Measurements from ENCODE around the gene KLF18.
"Not testable (repeated sequence)": the region's sequence is repeated elsewhere in the genome, so short reads cannot be mapped to it uniquely, and the experiment has no call there.

KLF18 gene

DNA sequence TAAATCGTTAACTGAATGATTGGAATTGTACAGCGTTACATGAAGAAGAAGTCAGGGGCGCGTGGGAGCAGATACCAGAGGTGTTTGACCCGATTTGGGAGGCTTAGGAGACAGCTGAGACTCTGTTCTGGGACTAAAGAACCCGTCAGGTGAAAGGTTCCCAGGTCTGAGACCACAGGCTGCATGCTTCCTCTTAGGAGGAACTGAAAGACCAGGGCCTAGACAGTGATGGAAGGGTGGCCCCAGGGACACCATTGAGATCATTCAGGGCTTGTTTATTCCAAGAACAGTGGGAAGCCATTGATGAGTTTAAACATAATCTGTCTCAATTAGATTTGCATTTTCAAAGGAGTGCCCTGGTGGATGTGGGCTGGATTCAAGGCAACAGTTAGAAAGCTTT, 21.9 kb downstream of the KLF18 start:
- DNase-seq: peak; percentile 21

DNA sequence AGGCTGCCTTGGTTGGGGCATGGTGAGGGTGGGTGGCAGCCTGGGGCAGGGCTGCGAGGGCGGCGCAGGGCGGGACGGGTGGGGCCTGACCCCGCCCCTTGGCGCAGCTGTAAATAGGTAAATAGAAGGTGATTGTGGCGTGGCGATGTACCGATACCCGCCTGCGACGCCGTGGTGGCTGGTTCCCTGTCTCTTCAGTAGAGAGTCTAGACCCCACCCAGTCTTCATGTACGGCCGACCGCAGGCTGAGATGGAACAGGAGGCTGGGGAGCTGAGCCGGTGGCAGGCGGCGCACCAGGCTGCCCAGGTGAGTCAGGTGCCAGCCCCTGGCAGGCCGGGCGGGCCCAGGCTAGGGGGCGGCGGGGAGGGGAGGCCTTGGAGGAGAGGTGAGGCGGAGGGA, 22.7 kb downstream of the KLF18 start, which contains the start of gene KLF17:
TSS of gene KLF17 (plus strand) at position 140 of the 400 bp plus-strand sequence. CDS start at position 227, 87 bp downstream.
- no peak for DNase-seq

GRCh38 chr1:44117272-44117671, 24.2 kb downstream of the KLF18 start:
- DNase-seq: not testable (repeated sequence)

- no peak for DNase-seq
Measured at GRCh38 chr1:44114098-44114497, 27.3 kb downstream of the KLF18 start.

- DNase-seq: no peak
Measured at GRCh38 chr1:44113095-44113609, 28.3 kb downstream of the KLF18 start.

DNA sequence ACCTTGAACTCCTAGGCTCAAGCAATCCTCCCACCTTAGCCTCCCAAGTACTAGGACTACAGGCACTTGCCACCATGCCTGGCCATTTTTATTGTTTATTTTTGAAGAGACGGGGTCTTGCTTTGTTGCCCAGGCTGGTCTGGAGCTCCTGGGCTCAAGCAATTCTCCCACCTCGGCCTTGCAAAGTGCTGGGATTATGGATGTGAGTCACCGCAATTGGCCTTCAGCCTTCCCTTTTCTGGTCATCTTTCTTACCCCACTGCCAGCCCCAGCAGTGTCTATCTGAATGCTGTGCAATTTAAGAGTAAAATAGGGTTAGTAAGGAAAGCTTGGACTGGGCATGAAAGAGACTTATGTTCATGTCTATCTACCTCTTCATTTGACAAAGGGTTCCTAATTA, 28.9 kb downstream of the KLF18 start:
- no peak for DNase-seq

DNA sequence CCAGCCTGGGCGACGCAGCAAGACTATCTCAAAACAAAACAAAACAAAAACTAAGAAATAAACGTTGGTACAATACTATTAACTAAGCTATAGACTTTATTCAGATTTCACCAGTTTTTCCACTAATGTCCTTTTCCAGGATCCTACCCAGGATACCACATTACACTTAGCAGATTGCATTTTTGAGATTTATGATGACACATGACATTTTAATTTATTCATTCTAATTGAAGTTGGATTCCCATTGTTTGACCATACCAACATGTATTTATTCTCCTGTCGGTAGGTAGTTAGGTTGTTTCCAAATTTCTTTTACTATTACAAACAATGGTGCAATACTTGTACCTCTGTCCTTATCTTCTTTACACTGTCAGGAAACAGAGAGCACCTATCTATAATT, 29.6 kb downstream of the KLF18 start:
- no peak for DNase-seq

DNA sequence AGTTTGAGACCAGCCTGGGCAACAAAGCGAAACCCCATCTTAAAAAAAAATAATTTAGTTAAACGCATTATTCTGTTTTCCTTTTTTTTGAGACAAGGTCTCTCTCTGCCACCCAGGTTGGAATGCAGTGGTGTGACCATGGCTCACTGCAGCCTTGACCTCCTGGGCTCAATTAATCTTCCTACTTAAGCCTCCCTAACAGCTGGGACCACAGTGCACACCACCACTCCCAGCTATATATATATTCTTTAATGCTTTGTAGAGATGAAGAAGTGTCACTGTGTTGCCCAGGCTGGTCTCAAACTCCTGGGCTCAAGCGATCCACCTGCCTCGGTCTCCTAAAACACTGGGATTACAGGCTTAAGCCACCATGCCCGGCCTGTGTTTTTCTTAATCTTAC, 30.5 kb downstream of the KLF18 start:
- DNase-seq: no peak

DNA sequence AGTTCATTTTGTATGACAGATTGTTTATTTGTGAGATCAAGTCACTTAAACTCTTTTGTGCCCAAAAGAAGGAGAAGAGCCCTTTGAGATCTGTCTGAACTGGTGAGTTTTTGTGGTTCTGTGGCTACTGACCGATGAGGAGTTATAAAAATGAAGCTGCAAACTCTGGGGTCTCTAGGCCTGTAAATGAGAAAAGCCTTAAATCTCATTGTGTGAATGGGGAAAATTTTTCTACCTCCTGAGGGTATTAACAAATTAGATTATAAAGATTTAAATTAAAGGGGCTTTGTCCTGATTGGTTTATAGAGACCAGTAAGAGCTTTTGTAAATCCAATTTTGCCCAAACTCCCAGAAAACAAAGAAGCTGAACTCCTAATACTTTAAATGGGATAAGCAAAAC, 32.5 kb downstream of the KLF18 start:
- DNase-seq: no peak

GRCh38 chr1:44108241-44108640, 33.2 kb downstream of the KLF18 start:
- no peak for DNase-seq

GRCh38 chr1:44105810-44106209, 35.6 kb downstream of the KLF18 start:
- no peak for DNase-seq

GRCh38 chr1:44103270-44104131, 37.9 kb downstream of the KLF18 start:
- DNase-seq: no peak

DNA sequence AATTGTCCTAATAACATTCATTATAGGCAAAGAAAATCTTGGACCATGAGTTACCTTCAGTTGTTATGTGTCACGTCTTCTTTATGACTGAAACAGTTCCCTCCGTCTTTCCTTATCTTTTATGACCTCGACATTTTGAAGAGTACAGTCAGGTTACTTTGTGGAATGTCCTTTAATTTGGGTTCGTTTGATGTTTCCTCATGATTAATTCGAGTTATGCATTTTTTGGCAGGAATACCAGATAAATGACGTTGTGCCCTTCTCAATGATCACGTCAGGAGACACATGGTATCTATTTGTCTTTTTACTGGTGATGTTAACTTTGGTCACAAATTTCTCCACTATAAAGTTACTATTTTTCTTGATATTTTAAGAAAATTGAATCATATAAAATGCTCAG, 40.1 kb downstream of the KLF18 start:
- DNase-seq: no peak

GRCh38 chr1:44100183-44100868, 41.1 kb downstream of the KLF18 start:
- no peak for DNase-seq

GRCh38 chr1:44094047-44094446, 47.4 kb downstream of the KLF18 start:
- no peak for DNase-seq

DNA sequence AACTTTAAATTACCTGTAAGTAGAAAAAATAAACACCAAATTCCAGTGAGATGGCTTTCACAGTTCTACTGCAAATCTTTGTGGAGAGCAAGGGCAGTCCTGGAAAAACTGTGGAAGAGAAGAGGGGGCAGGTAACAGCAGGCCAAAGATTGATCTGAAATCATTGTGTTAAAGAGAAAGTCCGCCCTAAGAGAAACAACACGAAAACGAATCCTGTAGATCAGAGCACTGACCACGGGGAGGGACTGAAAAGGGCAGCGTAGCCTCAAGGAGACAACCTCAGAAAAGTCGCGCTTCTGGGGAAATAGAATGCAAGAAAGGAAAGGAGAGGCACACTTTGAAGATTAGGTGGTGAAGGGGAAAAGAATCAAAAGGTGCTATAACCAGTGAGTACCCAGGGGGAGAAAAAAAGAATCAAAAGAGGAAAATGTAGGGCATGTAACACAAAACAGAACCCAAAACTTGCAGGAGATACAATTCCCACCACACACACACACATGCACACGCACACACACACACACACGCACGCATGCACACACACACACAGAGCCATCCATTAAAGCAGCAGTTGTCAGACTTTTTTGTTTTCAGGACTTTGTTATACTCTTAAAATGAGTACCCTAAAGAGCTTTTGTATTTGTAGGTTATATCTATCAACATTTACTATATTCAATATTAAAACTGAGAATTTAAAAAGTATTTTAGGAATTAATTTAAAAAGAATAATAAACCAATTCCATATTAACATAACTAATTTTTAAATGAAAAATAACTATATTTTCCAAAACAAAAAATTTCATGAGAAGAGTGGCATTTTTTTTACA, 50.8 kb downstream of the KLF18 start:
- no peak for DNase-seq

DNA sequence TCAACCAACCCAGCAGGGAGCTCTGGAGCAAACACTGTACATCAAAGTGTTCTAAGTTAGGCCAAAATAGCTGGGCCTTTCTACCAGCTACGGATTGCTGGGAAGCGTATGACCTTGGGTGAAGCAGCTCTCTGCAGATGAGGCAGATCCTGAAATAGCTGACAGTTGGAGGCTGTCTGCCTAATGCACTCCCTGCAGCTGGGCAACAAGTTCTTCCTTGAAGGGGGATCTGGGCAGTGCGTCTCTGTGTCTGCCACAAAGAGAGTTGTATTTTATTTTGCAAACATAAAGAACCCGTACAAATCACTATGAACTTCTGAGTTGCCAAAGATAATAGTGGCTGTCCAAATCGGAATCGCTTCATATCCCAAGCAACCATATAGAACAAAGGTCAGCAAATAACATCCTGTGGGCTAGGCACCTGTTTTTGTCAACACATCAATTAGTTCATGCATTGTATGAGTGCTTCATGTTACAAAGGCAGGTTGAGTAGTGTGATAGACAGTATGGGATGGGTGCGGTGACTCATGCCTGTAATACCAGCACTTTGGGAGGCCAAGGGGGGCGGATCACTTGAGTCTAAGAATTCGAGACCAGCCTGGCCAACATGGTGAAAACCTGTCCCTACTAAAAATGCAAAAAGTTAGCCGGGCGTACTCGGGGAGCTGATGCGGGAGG, 51.9 kb downstream of the KLF18 start:
- peak; percentile 25 for DNase-seq

All from RPMI8226 (cell line).